Fibroblast of upper back skin (primary cell): Measurements from ENCODE around the gene SRSF3.
"Not testable (repeated sequence)": the region's sequence is repeated elsewhere in the genome, so short reads cannot be mapped to it uniquely, and the experiment has no call there.

ENCODE experiments used
- DNase-seq: peaks from one replicate; pipeline ENCODE4 v3.0.0-alpha.2; 2013

The SRSF3 gene

DNA sequence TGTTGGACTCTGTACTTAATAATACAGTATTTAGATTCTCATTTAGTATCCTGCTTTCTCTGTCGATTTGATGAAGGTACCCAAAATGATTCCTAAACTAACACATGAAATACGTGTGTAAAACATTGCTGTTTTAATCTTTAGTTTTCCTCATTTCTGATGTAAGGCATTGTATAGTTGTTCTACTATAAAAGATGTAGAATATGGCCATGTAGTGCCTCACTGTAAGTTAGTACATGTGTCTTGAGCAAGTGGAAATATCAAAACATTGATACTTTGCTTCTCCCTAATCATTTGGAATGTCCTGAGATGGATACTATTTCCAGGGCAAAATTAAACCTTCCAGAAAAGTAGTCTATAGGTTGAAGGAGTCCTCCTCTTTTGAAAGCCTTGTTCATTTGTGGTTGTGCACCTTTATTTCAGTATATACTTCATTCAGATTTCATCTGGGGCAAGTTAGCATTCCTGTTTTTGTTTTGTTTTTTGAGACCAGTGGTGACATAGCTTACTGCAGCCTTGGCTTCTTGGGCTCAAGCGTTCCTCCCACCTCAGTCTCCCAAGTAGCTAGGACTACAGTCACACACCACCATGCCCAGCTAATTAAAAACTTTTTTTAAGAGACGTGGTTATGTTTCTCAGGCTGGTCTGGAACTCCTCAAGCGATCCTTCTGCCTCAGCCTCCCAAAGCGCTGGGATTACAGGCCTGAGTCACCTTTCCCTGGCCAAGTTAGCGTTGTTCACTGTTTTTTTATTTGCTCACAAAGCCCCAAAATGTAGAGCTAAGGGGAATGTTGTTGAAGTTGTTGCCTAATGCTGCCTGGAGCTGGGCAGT, 11.6 kb downstream of the SRSF3 start:
- DNase-seq, result no peak

DNA sequence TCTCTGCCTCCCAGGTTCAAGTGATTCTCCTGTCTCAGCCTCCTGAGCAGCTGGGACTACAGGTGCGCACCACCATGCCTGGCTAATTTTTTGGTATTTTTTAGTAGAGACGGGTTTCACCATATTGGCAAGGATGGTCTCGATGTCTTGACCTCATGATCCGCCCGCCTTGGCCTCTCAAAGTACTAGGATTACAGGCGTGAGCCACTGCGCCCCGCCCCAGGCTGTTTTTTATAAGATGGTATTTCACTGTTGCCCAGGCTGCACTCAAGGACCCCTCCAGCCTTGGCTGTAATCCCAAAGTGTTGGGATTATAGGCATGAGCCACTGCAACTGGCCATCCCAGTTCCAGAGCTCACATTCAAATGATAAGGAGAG, 13.1 kb downstream of the SRSF3 start:
- not testable (repeated sequence) for DNase-seq

DNA sequence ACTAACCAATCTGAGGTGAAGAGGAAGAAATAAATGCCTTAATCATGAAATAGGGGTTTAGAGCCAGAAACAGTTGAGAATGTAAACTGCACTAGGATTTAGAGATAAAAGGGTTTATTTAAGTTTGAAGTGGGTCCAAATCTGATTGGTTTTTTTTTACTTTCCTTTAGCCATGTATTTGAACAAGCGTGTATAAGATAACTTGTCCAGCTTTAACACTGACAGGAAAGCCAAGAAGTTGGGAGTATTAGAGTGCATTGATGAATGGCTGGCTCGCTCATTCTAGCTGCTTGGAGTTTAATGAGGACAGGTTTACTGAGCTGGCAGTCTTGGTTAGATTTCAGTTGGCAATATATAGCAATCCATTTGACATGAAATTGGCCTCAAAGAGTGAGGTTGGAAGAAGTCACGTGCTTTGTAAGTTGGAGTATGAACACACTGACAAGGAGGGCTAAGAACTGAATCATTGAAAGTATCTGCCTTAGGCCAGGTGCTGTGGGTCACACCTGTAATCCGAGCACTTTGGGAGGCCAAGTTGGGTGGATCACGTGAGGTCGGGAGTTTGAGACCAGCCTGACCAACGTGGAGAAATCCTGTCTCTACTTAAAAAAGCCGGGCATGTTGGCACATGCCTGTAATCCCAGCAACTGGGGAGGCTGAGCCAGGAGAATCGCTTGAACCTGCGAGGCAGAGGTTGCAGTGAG, 13.7 kb downstream of the SRSF3 start:
- no peak for DNase-seq

- DNase-seq, result no peak
Measured at GRCh38 chr6:36608788-36609563, 14.8 kb downstream of the SRSF3 start.

DNA sequence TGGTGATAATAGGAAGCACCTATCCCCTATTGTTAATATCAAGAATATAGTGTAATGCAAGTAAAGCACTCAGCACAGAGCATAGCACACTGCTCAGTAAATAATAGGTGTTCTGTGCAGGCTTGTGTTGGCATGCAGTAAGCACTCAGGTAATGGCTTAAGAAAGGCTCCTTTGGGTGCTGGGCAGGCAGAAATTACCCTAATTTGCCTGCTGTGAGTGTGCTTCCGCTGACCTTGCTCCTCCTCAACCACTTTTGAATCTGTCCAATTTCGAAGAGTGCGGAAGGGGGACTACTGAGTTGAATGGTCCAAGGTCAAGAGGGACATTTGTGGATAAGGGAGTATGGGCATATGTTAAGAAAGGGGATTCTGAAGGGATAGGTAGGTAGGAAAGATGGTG, 15.4 kb downstream of the SRSF3 start:
- no peak for DNase-seq

DNA sequence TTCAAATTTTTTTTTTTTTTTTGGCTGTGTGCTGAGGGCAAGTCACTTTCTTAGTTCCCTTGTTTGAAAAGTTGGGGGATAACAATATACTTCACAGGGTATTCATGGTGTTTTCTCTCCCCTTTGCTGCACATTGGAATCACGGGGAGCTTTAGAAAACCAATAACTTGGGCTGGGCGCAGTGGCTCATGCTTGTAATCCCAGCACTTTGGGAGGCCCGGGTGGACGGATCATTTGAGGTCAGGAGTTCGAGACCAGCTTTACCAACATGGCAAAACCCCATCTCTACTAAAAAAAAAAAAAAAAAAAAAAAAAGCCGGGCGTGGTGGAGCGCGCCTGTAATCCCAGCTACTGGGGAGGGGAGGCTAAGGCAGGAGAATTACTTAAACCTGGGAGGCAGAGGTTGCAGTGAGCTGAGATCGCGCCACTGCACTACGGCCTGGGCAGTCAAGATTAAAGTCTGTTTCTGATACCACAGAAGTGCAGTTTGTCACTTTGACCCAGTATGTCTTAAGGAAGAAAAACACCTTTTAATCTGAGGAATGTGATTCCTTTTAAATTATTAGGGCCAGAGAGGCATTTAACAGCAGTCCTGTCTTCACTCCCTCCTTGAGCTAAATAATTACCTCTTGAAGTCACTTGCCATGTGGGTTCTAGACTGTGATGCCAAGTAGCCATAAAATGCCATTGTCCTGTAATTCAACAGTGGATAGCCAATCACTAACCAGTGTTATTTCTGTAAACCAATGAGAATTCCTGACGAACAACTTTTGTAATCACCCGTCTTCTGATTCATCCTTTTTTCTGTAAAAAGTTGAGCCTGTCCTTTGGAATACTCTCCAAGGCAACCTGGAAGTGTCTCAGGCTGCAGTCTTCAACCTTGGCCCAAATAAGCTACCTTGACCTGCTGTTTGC, 16.1 kb downstream of the SRSF3 start:
- DNase-seq, result no peak

DNA sequence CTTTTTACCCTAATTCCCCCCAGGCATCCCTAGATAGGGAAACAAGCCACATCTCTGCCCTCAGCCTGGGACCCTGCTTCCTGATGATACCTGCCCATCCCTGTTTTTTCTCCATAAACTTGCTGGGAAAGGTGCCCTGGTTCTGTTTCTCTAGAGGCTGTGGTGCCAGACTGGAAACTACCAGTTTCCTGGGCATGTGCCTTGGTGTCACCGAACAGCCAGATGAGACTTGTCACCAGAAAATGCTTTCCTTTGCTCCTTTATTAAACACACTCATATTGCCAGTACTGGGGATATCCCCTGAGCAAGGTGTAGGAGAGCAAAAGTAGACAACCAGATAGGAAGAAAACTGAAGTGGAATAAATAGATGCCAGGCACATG, 16.8 kb downstream of the SRSF3 start:
- no peak for DNase-seq

GRCh38 chr6:36611679-36612078, 17.5 kb downstream of the SRSF3 start:
- not testable (repeated sequence) for DNase-seq

DNA sequence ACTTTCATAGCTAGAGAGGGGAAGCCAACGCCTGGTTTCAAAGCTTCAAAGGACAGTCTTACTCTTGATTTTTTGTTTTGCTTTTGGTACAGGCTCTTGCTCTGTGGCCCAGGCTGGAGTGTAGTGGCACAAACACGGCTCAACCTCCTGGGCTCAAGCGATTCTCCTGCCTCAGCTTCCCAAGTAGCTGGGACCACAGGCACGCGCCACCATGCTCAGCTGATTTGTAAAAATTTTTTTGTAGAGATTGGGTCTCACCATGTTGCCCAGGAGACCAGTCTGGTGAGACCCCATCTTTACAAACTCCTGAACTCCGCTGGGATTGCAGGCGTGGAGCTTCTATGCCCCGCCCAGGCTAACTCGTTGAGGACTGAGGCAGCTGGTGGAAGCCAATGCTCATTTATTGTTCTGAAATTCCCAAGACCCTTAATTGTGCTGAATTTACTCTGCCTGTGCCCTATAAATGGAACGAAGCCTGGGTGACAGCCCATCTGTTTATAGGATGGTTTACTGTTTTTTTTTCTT, 18.0 kb downstream of the SRSF3 start:
- DNase-seq, result no peak

- DNase-seq, result no peak
Measured at GRCh38 chr6:36613200-36613995, 19.2 kb downstream of the SRSF3 start.

DNA sequence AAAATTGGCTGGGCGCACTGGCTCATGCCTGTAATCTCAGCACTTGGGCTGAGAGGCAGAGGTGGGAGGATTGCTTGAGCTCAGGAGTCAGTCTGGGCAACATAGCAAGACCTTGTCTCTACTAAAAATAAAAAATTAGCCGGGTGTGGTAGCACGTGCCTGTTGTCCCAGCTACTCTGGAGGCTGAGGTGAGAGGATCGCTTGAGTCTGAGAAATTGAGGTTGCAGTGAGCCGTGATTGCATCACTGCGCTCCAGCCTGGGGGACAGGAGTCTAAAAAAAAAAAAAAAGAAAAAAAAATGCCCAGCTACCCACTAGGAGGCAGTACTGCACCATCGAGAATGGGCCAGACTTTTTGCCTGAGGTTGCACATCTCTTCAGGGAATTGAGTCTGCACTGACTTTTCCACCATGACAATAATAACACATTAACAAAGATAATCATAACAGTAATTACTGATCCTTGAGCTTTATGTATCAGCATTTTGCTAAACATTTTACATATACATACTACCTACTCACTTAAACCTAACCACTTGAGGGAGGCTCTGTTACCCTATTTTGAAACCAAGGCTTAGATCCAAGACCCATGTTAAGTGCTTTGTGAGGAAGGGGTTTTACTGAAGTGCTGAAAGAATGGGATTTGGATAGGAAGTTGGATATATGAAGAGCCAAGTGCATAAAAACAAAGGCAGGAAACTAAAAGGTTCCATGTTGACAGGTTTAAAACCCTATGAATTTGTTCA, 21.0 kb downstream of the SRSF3 start:
- peak; percentile 60 for DNase-seq

- DNase-seq, result no peak
Measured at GRCh38 chr6:36616893-36617521, 22.8 kb downstream of the SRSF3 start.

DNA sequence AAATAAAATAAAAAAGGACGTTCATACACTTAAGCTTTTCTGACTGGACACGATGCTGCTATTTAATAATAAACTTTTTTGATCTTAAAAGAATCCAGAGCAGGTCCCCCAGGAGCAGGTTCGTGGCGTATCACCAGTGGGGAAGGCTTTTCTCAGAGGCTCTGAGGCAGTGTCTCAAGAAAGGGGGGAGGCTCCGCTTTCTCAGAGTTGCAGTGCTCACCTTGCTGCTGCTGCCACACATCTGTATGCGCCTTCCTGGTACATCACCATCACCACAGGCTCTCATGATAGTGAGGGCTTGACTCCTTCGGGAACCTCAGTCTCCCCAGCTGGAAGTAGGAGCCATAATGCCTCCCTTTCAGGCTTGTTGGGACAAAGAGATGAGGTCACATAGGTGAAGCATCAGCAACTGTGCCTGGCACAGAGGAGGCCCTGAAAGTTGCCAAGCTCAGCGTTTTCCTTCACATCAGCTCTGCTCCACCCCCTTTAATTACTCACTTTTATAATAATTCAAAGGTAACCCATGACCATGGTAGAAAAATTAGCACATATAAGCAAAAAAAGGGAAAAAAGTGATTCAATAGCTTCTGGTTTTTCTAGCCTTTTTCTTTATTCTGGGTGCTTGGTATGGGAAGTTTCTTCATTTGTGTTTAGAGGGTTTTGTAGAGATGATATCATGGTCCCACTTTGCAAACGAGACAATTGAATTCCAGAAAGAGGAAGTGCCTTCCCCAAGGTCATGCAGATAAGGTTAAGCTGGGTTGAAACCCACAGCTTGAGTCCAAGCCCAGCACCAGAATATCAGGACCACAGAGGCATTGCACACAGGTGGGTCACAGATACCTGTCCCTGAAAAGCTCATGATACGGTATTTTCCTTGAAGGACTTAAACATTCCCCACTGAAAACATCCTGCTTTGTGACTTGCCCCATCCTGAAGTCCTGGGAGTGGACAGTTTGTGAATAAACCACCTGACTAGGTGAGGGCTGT, 24.5 kb downstream of the SRSF3 start:
- no peak for DNase-seq

GRCh38 chr6:36621371-36621855, 27.3 kb downstream of the SRSF3 start:
- no peak for DNase-seq

DNA sequence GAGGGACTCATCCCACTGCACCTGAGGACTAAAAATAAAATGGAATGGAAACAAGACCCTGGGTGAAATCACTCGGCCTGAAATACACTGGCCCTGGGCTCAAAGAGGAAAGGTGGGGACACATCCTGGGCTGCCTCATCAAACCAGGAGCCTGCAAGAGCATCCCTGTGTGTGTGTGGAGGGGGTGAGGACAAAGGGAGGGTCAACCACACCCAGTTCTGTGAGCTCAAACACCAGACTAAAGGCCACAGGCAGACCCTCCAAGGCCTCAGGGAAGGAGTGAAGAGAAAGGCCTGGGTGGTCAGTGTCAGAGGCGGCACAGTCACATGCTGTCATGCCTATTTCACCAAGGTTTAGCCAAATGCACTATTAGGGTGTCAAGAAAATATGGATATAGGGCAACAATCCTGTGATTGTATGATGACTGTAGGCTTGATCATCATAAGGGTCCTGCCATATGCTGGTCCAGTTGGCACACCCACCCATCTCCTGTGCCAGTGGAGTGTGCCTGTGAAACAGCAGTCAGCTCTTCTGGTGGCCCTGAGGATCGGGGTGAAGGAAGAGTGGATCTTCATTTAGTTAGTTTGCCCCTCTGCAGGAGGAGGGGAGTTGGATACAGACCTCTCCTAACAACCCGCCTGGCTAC, 28.9 kb downstream of the SRSF3 start:
- no peak for DNase-seq

DNA sequence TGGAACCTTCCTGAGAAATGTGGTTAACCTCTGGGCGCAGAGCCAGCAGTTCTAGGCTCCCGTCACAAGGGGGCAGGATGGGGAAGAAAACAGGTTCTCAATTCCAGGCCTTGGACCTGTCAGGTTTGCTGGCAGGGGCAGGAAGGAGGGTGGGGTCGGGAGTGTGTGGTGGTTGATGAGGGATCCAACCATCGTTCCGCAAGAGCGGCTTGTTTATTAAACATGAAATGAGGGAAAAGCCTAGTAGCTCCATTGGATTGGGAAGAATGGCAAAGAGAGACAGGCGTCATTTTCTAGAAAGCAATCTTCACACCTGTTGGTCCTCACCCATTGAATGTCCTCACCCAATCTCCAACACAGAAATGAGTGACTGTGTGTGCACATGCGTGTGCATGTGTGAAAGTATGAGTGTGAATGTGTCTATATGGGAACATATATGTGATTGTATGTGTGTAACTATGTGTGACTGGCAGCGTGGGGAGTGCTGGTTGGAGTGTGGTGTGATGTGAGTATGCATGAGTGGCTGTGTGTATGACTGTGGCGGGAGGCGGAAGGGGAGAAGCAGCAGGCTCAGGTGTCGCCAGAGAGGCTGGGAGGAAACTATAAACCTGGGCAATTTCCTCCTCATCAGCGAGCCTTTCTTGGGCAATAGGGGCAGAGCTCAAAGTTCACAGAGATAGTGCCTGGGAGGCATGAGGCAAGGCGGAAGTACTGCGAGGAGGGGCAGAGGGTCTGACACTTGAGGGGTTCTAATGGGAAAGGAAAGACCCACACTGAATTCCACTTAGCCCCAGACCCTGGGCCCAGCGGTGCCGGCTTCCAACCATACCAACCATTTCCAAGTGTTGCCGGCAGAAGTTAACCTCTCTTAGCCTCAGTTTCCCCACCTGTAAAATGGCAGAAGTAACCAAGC, 29.6 kb downstream of the SRSF3 start:
- DNase-seq, result peak; percentile 82
